OCI-LY7 (cell line): ENCODE data around the gene DUOX2.
"Not testable (repeated sequence)": the region's sequence is repeated elsewhere in the genome, so short reads cannot be mapped to it uniquely, and the experiment has no call there.

Experiments
- EZH2phosphoT487 ChIP-seq: fragments of 200-600 bp; sonication (generic); IDR thresholded peaks from 2 replicates; pipeline ENCODE4 v1.6.1; 2018; ENCODE audit warnings: low read depth, borderline replicate concordance, mild to moderate bottlenecking, mixed run types, antibody characterized with exemption, low read length, moderate library complexity, mixed read lengths
- TF ChIP-seq, protein P1 (sequence below): fragments of 200-600 bp; sonication (generic); conservative IDR thresholded peaks from 2 replicates; pipeline ENCODE4 v1.5.1; 2014; ENCODE audit warnings: mild to moderate bottlenecking, antibody characterized with exemption, low read length, moderate library complexity, mixed read lengths

GRCh38 chr15:45062301-45062700, 51.7 kb downstream of the DUOX2 start:
- TF ChIP-seq, protein P1, sequence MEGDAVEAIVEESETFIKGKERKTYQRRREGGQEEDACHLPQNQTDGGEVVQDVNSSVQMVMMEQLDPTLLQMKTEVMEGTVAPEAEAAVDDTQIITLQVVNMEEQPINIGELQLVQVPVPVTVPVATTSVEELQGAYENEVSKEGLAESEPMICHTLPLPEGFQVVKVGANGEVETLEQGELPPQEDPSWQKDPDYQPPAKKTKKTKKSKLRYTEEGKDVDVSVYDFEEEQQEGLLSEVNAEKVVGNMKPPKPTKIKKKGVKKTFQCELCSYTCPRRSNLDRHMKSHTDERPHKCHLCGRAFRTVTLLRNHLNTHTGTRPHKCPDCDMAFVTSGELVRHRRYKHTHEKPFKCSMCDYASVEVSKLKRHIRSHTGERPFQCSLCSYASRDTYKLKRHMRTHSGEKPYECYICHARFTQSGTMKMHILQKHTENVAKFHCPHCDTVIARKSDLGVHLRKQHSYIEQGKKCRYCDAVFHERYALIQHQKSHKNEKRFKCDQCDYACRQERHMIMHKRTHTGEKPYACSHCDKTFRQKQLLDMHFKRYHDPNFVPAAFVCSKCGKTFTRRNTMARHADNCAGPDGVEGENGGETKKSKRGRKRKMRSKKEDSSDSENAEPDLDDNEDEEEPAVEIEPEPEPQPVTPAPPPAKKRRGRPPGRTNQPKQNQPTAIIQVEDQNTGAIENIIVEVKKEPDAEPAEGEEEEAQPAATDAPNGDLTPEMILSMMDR: not testable (repeated sequence)
- TF ChIP-seq EZH2phosphoT487: not testable (repeated sequence)
